Mononuclear cell (primary cell): ENCODE results near the gene SART3. TPM values are rescaled to one million over a fixed set of nuclear protein-coding genes. Genes with fewer than 3 reads are reported as not detected.
"Not testable (repeated sequence)": the region's sequence is repeated elsewhere in the genome, so short reads cannot be mapped to it uniquely, and the experiment has no call there.

Experiments used
- H3K27me3 ChIP-seq: 2 replicates; pipeline ENCODE4 v1.6.0; 2011; ENCODE audit warnings: low read length, control low read depth; ENCODE audit not compliant: insufficient read depth
- H3K4me1 ChIP-seq: 2 replicates; pipeline ENCODE4 v1.5.1; 2011; ENCODE audit warnings: mild to moderate bottlenecking, low read length, control low read depth; ENCODE audit not compliant: insufficient read depth
- H3K4me3 ChIP-seq: 2 replicates; pipeline ENCODE4 v1.5.1; 2011; ENCODE audit warnings: mild to moderate bottlenecking, low read length, moderate library complexity
- H3K9me3 ChIP-seq: 2 replicates; pipeline ENCODE4 v1.5.1; 2011; ENCODE audit warnings: low read depth, mild to moderate bottlenecking, control low read depth, low read length
- total RNA-seq: library from RNA; depleted of rRNA; stranded (reverse); fragments of >200 nt; gene quantifications from one replicate; pipeline ENCODE4 v1.2.3, GENCODE V29; 2012

The SART3 gene
- total RNA-seq, 1 donor: 102 TPM

GRCh38 chr12:108563136-108563803 is 2.3 kb upstream of the SART3 start:
- no peaks in the 10 kb centered on the region for H3K9me3 ChIP-seq
- H3K4me1 ChIP-seq: peaks cover 64% of the 10 kb centered on the region
- H3K27me3 ChIP-seq: no peaks in the 10 kb centered on the region
- H3K4me3 ChIP-seq: peak overlapping the region; percentile 97

GRCh38 chr12:108562348-108563135 is 1.6 kb upstream of the SART3 start, which contains the start of gene ISCU:
Gene ISCU, plus strand, starts transcription at chr12:108562596. Its CDS starts 27 bp downstream, at chr12:108562623.
- no peaks in the 10 kb centered on the region for H3K9me3 ChIP-seq
- peak within 1 kb of the TSS; percentile 97 for H3K4me3 ChIP-seq
- peaks cover 64% of the 10 kb centered on the region for H3K4me1 ChIP-seq
- no peaks in the 10 kb centered on the region for H3K27me3 ChIP-seq

GRCh38 chr12:108561852-108562347 is 927 bp upstream of the SART3 start:
- Histone ChIP-seq H3K4me3 (peak overlapping the region; percentile 97), H3K27me3 (no peaks in the 10 kb centered on the region), H3K4me1 (peaks cover 60% of the 10 kb centered on the region), H3K9me3 (no peaks in the 10 kb centered on the region)

GRCh38 chr12:108560321-108560721 is 652 bp downstream of the SART3 start:
- H3K4me1 ChIP-seq: peaks cover 58% of the 10 kb centered on the region
- H3K4me3 ChIP-seq: peak overlapping the region; percentile 97
- H3K9me3 ChIP-seq: no peaks in the 10 kb centered on the region

GRCh38 chr12:108559748-108560147 is 1.2 kb downstream of the SART3 start:
- peaks cover 60% of the 10 kb centered on the region for H3K4me1 ChIP-seq
- no peaks in the 10 kb centered on the region for H3K27me3 ChIP-seq
- H3K9me3 ChIP-seq: no peaks in the 10 kb centered on the region
- no peak overlapping the region for H3K4me3 ChIP-seq

More at GRCh38 chr12:108560321-108560721, 652 bp downstream of the SART3 start:
- no peaks in the 10 kb centered on the region for H3K27me3 ChIP-seq

- peaks cover 60% of the 10 kb centered on the region for H3K4me1 ChIP-seq
- H3K27me3 ChIP-seq: no peaks in the 10 kb centered on the region
- no peak overlapping the region for H3K4me3 ChIP-seq
- no peaks in the 10 kb centered on the region for H3K9me3 ChIP-seq
Observed at GRCh38 chr12:108559007-108559655, 1.8 kb downstream of the SART3 start.

- H3K4me1 ChIP-seq: peaks cover 48% of the 10 kb centered on the region
- H3K4me3 ChIP-seq, H3K27me3 ChIP-seq, H3K9me3 ChIP-seq: not testable (repeated sequence)
Observed at GRCh38 chr12:108555383-108555782, 5.6 kb downstream of the SART3 start.

- Histone ChIP-seq H3K9me3 (no peaks in the 10 kb centered on the region), H3K4me3 (no peak overlapping the region), H3K27me3 (no peaks in the 10 kb centered on the region), H3K4me1 (peaks cover 44% of the 10 kb centered on the region)
Observed at GRCh38 chr12:108553799-108554198, 7.2 kb downstream of the SART3 start.

GRCh38 chr12:108551535-108551934 is 9.4 kb downstream of the SART3 start:
- H3K4me3 ChIP-seq: no peak overlapping the region
- H3K27me3 ChIP-seq: no peaks in the 10 kb centered on the region
- H3K9me3 ChIP-seq: no peaks in the 10 kb centered on the region
- peaks cover 36% of the 10 kb centered on the region for H3K4me1 ChIP-seq

GRCh38 chr12:108548954-108549521 is 11.9 kb downstream of the SART3 start:
- H3K9me3 ChIP-seq: no peaks in the 10 kb centered on the region
- no peak overlapping the region for H3K4me3 ChIP-seq
- H3K4me1 ChIP-seq: peaks cover 25% of the 10 kb centered on the region
- no peaks in the 10 kb centered on the region for H3K27me3 ChIP-seq

- no peaks in the 10 kb centered on the region for H3K9me3 ChIP-seq
- no peaks in the 10 kb centered on the region for H3K27me3 ChIP-seq
- no peak overlapping the region for H3K4me3 ChIP-seq
- H3K4me1 ChIP-seq: peaks cover 22% of the 10 kb centered on the region
Observed at GRCh38 chr12:108547686-108548085, 13.3 kb downstream of the SART3 start.

GRCh38 chr12:108543652-108544051 is 17.3 kb downstream of the SART3 start:
- Histone ChIP-seq H3K4me1 (peaks cover 19% of the 10 kb centered on the region), H3K4me3 (no peak overlapping the region)

GRCh38 chr12:108542320-108542719 is 18.7 kb downstream of the SART3 start:
- no peaks in the 10 kb centered on the region for H3K27me3 ChIP-seq
- H3K4me1 ChIP-seq: peaks cover 14% of the 10 kb centered on the region
- no peak overlapping the region for H3K4me3 ChIP-seq
- no peaks in the 10 kb centered on the region for H3K9me3 ChIP-seq

More at GRCh38 chr12:108543652-108544051, 17.3 kb downstream of the SART3 start:
- Histone ChIP-seq H3K27me3 (no peaks in the 10 kb centered on the region), H3K9me3 (no peaks in the 10 kb centered on the region)

GRCh38 chr12:108538616-108539195 is 22.3 kb downstream of the SART3 start:
- H3K27me3 ChIP-seq: no peaks in the 10 kb centered on the region
- H3K9me3 ChIP-seq: no peaks in the 10 kb centered on the region
- peaks cover 9% of the 10 kb centered on the region for H3K4me1 ChIP-seq
- H3K4me3 ChIP-seq: no peak overlapping the region
